ENCODE measurements around the gene WFDC5. TPM values are rescaled to one million over a fixed set of nuclear protein-coding genes. Genes with fewer than 3 reads are reported as not detected.

WFDC5 gene
- total RNA-seq, 1 experiment from 2014 or later = not detected

GRCh38 chr20:45060294-45060693 lies 54.7 kb downstream of the WFDC5 start:
- no peak overlapping the region for H3K4me3 ChIP-seq (ENCODE audit: low read depth, low read length)
- H3K36me3 Mint-ChIP-seq (ENCODE audit: insufficient read depth, unreplicated experiment) = peaks cover 8% of the 10 kb centered on the region
- intact Hi-C loops (cut with micrococcal nuclease; ENCODE audit: unreplicated experiment) = no loop called here
- H3K4me1 ChIP-seq = peaks cover 5% of the 10 kb centered on the region
- no peaks in the 10 kb centered on the region for H3K9me3 Mint-ChIP-seq (ENCODE audit: unreplicated experiment)
- H3K4me1 Mint-ChIP-seq (ENCODE audit: low read depth, unreplicated experiment) = peaks cover 14% of the 10 kb centered on the region
- CTCF ChIA-PET = interaction anchor here (0.7 to 1.9 kb wide), 3 partner anchors 16 to 223 kb away, joined by 3 to 8 read pairs (median 6); no protein-coding TSS in a partner anchor
- POLR2A ChIA-PET = no interaction called here
- H3K27ac Mint-ChIP-seq (ENCODE audit: unreplicated experiment) = no peak overlapping the region
- H3K36me3 ChIP-seq (ENCODE audit: control insufficient read depth, insufficient read depth, low read length) = no peaks in the 10 kb centered on the region
- no peaks in the 10 kb centered on the region for H3K27me3 ChIP-seq (replicated peaks; ENCODE audit: control insufficient read depth, insufficient read depth, low read length)
- no peak overlapping the region for H3K4me3 Mint-ChIP-seq (ENCODE audit: unreplicated experiment)
- no TSS peak for BruUV-seq (replicated peaks)
- no peak for TF ChIP-seq CTCF (IDR thresholded peaks at IDR 0.05; ENCODE audit: insufficient read depth in 1 of 2, low read depth in 1 of 2, low read length in 1 of 2, severe bottlenecking in 1 of 2, unreplicated experiment in 1 of 2)
- no peaks in the 10 kb centered on the region for H3K27me3 Mint-ChIP-seq (ENCODE audit: insufficient read depth, unreplicated experiment)
- no peaks in the 10 kb centered on the region for H3K9me3 ChIP-seq
- DNase-seq = no peak

Other genes with a start within 250 kb of the WFDC5 start
- gene YWHAB, start 229.5 kb downstream of the WFDC5 start, total RNA-seq (2022) = 522 and 539 TPM in 2 replicates
- 242 and 255 TPM in 2 replicates for gene PABPC1L, start 205.1 kb downstream of the WFDC5 start, total RNA-seq (2022)
- gene TOMM34, start 154.8 kb downstream of the WFDC5 start, total RNA-seq (2022) = 131 and 139 TPM in 2 replicates
- gene STK4, start 148.7 kb downstream of the WFDC5 start, total RNA-seq (2022) = 68.3 and 74.7 TPM in 2 replicates
- 0.09 TPM in 1 of 2 replicates, not detected in the other for gene KCNS1, start 14.0 kb downstream of the WFDC5 start, total RNA-seq (2022)
- gene WFDC12, start 9.3 kb upstream of the WFDC5 start, total RNA-seq (2022) = not detected in 2 replicates
- gene PI3, start 59.7 kb upstream of the WFDC5 start, total RNA-seq (2022) = 3.7 and 6.8 TPM in 2 replicates
- gene SEMG1, start 91.9 kb upstream of the WFDC5 start, total RNA-seq (2022) = not detected in 2 replicates
- gene SEMG2, start 106.2 kb upstream of the WFDC5 start, total RNA-seq (2022) = not detected in 2 replicates
- gene SLPI, start 139.4 kb upstream of the WFDC5 start, total RNA-seq (2022) = 3.0 TPM in 2 replicates
- not detected in 2 replicates for gene RBPJL, start 191.7 kb upstream of the WFDC5 start, total RNA-seq (2022)
- gene MATN4, start 193.1 kb upstream of the WFDC5 start, total RNA-seq (2022) = not detected in 2 replicates
- gene SDC4, start 233.2 kb upstream of the WFDC5 start, total RNA-seq (2022) = 227 and 242 TPM in 2 replicates
- 62.1 and 67.1 TPM in 2 replicates for gene SYS1, start 248.0 kb upstream of the WFDC5 start, total RNA-seq (2022)

All from Caco-2 (cell line).